DOHH2 (cell line): Measurements from ENCODE around the gene WEE1.

Source experiments
- H3F3A ChIP-seq: fragments of 200-600 bp; sonication (generic), shearing (Covaris generic); 2 replicates; pipeline ENCODE4 v1.6.0; 2016; ENCODE audit warnings: antibody characterized with exemption, mild to moderate bottlenecking; ENCODE audit not compliant: control insufficient read depth, insufficient read depth
- H3K27ac ChIP-seq: fragments of 200-600 bp; sonication (generic); 2 replicates; pipeline ENCODE4 v1.5.1; 2014; ENCODE audit warnings: low read depth, mild to moderate bottlenecking, low read length, moderate library complexity
- H3K27me3 ChIP-seq: fragments of 200-600 bp; sonication (generic); 2 replicates; pipeline ENCODE4 v1.6.1; 2014; ENCODE audit warnings: mild to moderate bottlenecking, low read length, mixed read lengths; ENCODE audit not compliant: control insufficient read depth
- H3K36me3 ChIP-seq: fragments of 200-600 bp; sonication (generic); 2 replicates; pipeline ENCODE4 v1.6.1; 2014; ENCODE audit warnings: mild to moderate bottlenecking, low read length, moderate library complexity, mixed read lengths; ENCODE audit not compliant: control insufficient read depth
- H3K4me1 ChIP-seq: fragments of 200-600 bp; sonication (generic); 2 replicates; pipeline ENCODE4 v1.6.1; 2014; ENCODE audit warnings: mild to moderate bottlenecking, low read length, mixed read lengths; ENCODE audit not compliant: control insufficient read depth
- H3K4me2 ChIP-seq: fragments of 200-600 bp; sonication (generic); 2 replicates; pipeline ENCODE4 v1.6.0; 2014; ENCODE audit warnings: mild to moderate bottlenecking, low read length, moderate library complexity
- H3K4me3 ChIP-seq: fragments of 200-600 bp; sonication (generic); 2 replicates; pipeline ENCODE4 v1.5.1; 2014; ENCODE audit warnings: mild to moderate bottlenecking, low read length, mixed read lengths
- H3K79me2 ChIP-seq: fragments of 200-600 bp; sonication (generic); 2 replicates; pipeline ENCODE4 v1.6.1; 2014; ENCODE audit warnings: mild to moderate bottlenecking, low read length, mixed read lengths; ENCODE audit not compliant: control insufficient read depth
- H3K9me2 ChIP-seq: fragments of 200-600 bp; sonication (generic); replicated peaks from 2 replicates; pipeline ENCODE4 v1.6.1; 2014; ENCODE audit warnings: mild to moderate bottlenecking, low read length, mixed read lengths; ENCODE audit not compliant: control insufficient read depth
- H3K9me3 ChIP-seq: fragments of 200-600 bp; sonication (generic); 2 replicates; pipeline ENCODE4 v1.6.1; 2014; ENCODE audit warnings: antibody characterized with exemption, low read length, mixed read lengths; ENCODE audit not compliant: control insufficient read depth, insufficient read depth
- H4K20me1 ChIP-seq: fragments of 200-600 bp; sonication (generic); 2 replicates; pipeline ENCODE4 v1.6.0; 2014; ENCODE audit warnings: low read depth, mild to moderate bottlenecking, antibody characterized with exemption, low read length, moderate library complexity; ENCODE audit not compliant: control insufficient read depth, insufficient read depth
- EZH2phosphoT487 ChIP-seq: fragments of 200-600 bp; sonication (generic); IDR thresholded peaks from 2 replicates; pipeline ENCODE4 v1.6.1; 2017; ENCODE audit warnings: borderline replicate concordance, mild to moderate bottlenecking, antibody characterized with exemption, low read length, moderate library complexity, mixed read lengths
- TF ChIP-seq, protein P1 (sequence below): fragments of 200-600 bp; sonication (generic); IDR thresholded peaks from one replicate; pipeline ENCODE4 v1.5.1; 2014; ENCODE audit warnings: antibody characterized with exemption, mild to moderate bottlenecking, low read depth, low read length; ENCODE audit not compliant: poor library complexity, severe bottlenecking

WEE1 gene

DNA sequence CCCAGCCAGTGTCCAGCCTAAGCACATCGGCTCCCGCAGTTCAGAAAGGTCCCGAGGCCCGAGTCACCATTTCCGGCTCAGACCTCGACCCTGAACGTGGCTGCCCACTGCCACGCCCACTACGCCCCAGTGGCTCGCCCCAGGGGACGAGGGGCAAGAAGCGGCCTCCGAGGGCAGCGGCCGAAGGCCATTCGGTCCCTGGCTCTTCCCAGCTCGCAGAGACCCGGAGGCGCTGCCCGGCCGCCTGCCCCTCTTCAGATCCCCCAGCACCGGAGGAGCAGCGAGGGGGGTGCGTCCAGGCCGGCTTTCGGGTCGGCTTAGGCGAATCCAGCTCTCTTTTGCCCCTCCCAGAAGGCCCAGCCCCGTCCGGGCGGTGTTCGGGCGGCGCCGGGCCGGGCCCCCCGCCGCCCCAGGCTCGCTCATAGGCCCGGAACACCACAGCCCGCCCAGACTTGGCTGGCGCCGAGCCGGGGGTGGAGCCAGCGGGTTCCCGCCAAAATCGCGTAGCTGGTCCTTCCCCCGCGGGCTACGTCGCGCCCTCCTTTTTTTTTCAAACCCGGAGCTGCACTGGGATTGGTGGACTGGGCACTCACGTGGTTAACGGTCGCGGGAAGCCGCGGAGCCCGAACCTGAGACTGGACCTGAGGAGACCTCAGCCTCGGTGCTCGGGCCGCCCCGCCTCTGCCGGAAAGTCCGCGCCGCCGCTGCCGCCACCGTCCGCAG, at the start of gene WEE1:
TSS of gene WEE1 (plus strand) at position 619 of the 723 bp plus-strand sequence. CDS start 264 bp downstream, outside the sequence.
- Histone ChIP-seq H3K79me2 (peaks cover 66% of the 10 kb centered on the region), H3K4me1 (peaks cover 59% of the 10 kb centered on the region), H3F3A (peaks cover 43% of the 10 kb centered on the region), H4K20me1 (0 out of 2 replicates have a peak, but pooled peaks cover 11% of the 10 kb centered on the region), H3K27ac (peak within 1 kb of the TSS; percentile 70), H3K4me2 (peak within 1 kb of the TSS; percentile 73), H3K4me3 (peak within 1 kb of the TSS; percentile 92), H3K9me2 (no peaks in the 10 kb centered on the region), H3K36me3 (peaks cover 40% of the 10 kb centered on the region), H3K27me3 (no peaks in the 10 kb centered on the region), H3K9me3 (no peaks in the 10 kb centered on the region)
- TF ChIP-seq EZH2phosphoT487: no peak
- TF ChIP-seq, protein P1, sequence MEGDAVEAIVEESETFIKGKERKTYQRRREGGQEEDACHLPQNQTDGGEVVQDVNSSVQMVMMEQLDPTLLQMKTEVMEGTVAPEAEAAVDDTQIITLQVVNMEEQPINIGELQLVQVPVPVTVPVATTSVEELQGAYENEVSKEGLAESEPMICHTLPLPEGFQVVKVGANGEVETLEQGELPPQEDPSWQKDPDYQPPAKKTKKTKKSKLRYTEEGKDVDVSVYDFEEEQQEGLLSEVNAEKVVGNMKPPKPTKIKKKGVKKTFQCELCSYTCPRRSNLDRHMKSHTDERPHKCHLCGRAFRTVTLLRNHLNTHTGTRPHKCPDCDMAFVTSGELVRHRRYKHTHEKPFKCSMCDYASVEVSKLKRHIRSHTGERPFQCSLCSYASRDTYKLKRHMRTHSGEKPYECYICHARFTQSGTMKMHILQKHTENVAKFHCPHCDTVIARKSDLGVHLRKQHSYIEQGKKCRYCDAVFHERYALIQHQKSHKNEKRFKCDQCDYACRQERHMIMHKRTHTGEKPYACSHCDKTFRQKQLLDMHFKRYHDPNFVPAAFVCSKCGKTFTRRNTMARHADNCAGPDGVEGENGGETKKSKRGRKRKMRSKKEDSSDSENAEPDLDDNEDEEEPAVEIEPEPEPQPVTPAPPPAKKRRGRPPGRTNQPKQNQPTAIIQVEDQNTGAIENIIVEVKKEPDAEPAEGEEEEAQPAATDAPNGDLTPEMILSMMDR: no peak

DNA sequence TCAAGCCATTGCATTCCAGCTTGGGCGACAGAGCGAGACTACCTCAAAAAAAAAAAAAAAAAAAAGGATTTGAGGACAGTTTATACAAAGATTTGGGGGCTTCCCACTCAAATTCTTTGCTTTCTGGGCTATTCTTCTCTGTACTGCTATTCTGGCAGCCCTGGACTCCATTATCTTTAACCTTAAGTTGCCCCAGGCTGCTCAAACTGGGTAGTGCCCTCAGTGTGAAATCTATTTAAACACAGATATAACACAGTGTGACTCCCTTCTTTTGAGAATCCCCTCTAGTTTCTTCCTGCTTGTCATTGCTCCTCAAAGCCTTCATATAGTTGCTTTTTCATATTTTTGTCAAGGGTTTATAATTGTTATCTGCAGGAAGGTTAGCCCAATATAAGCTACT, 49.5 kb upstream of the WEE1 start:
- no peak for TF ChIP-seq EZH2phosphoT487
- TF ChIP-seq, protein P1: no peak
- no peak overlapping the region for H3K27ac ChIP-seq

GRCh38 chr11:9525116-9525515, 48.4 kb upstream of the WEE1 start:
- Histone ChIP-seq H3K36me3 (peaks cover 25% of the 10 kb centered on the region), H3K4me1 (no peaks in the 10 kb centered on the region), H3K79me2 (no peaks in the 10 kb centered on the region), H3F3A (0 out of 2 replicates have a peak, but pooled peaks cover 6% of the 10 kb centered on the region), H3K27me3 (no peaks in the 10 kb centered on the region), H3K9me3 (no peaks in the 10 kb centered on the region), H3K27ac (no peak overlapping the region), H3K4me2 (no peak overlapping the region), H4K20me1 (no peaks in the 10 kb centered on the region), H3K9me2 (no peaks in the 10 kb centered on the region), H3K4me3 (no peak overlapping the region)
- TF ChIP-seq EZH2phosphoT487: no peak
- TF ChIP-seq, protein P1: no peak

More for the DNA sequence above, 49.5 kb upstream of the WEE1 start:
- Histone ChIP-seq H3K27me3 (no peaks in the 10 kb centered on the region), H3K36me3 (peaks cover 24% of the 10 kb centered on the region), H3K4me3 (no peak overlapping the region), H3K4me1 (no peaks in the 10 kb centered on the region), H3K9me3 (no peaks in the 10 kb centered on the region), H3K9me2 (no peaks in the 10 kb centered on the region), H3K4me2 (no peak overlapping the region), H3F3A (0 out of 2 replicates have a peak, but pooled peaks cover 6% of the 10 kb centered on the region), H4K20me1 (no peaks in the 10 kb centered on the region), H3K79me2 (no peaks in the 10 kb centered on the region)
